ENCODE measurements around the gene STAMBP. TPM values are rescaled to one million over a fixed set of nuclear protein-coding genes. Genes with fewer than 3 reads are reported as not detected.

STAMBP gene
- total and polyA plus RNA-seq, 2 of the 4 experiments (the other 2 are of a cell fraction): 29.7 to 38.7 TPM

DNA sequence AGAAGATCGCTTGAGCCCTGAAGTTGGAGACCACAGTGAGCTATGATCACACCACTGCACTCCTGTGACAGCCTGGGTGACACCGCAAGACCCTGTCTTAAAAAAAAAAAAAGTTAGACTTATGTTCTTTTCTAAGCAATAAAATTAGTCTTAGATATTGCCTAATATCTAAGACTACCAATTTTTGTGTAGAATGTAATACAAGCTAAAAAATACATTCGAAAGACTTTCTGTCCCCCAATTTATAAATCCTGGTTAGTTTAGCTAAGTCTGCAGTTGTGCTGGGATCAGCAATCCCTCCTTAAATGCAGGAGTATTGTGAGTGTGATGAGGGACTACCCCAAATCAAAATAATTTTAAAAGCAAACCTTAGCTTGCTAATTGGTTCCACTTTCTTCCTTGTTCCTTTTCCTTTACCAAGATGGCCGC is 358 bp upstream of the STAMBP start:
- Histone ChIP-seq H4K20me1 (ENCODE audit: insufficient read depth, low read length) (no peaks in the 10 kb centered on the region), H3K79me1 (ENCODE audit: low read depth in 1 of 2, low read length in 2 of 2) (peaks cover 23 to 39% of the 10 kb centered on the region in 2 experiments; a peak in 3 of 4 replicates), H3K4ac (ENCODE audit: low read depth, low read length) (peak overlapping the region; percentile 49; the same call in 1 of the 2 replicates), H3K27me3 (ENCODE audit: control insufficient read depth, insufficient read depth, low read length) (no peaks in the 10 kb centered on the region), H4K91ac (ENCODE audit: insufficient read depth, low read depth, low read length) (no peak overlapping the region), H3K4me1 (ENCODE audit: control insufficient read depth, insufficient read depth, low read length) (peaks cover 3% of the 10 kb centered on the region; the same call in 1 of the 2 replicates), H3K4me2 (ENCODE audit: low read depth, low read length) (peak overlapping the region; percentile 77; the same call in 1 of the 2 replicates), H4K5ac (ENCODE audit: low read depth, low read length) (peak overlapping the region; percentile 50), H2AK5ac (ENCODE audit: low read depth, low read length) (no peak overlapping the region), H3K4me3 (ENCODE audit: insufficient read depth, low read depth, low read length) (peak overlapping the region; percentile 65; the same call in 1 of the 2 replicates), H3K23ac (ENCODE audit: low read depth, low read length) (no peak overlapping the region), H2BK15ac (ENCODE audit: low read depth, low read length) (no peak overlapping the region), H3K14ac (replicated peaks; ENCODE audit: low read depth, low read length) (peak overlapping the region; percentile 84), H3K18ac (ENCODE audit: low read depth, low read length) (no peak overlapping the region), H2BK120ac (ENCODE audit: low read depth, low read length) (0 out of 2 replicates have a peak overlapping the region, but pooled peaks have one; percentile 33), H3K9me1 (ENCODE audit: insufficient read depth, low read length) (no peaks in the 10 kb centered on the region), H2AFZ (replicated peaks; ENCODE audit: low read length, poor library complexity) (peak overlapping the region; percentile 98), H3K27ac (ENCODE audit: insufficient read depth, low read length) (no peak overlapping the region), H3K9me3 (ENCODE audit: control insufficient read depth, insufficient read depth, low read length) (no peaks in the 10 kb centered on the region), H3K36me3 (ENCODE audit: control insufficient read depth, insufficient read depth, low read length) (peaks cover 2% of the 10 kb centered on the region; the same call in 1 of the 2 replicates), H3K9ac (ENCODE audit: low read depth, low read length) (no peak overlapping the region), H2AK9ac (replicated peaks; ENCODE audit: low read depth, low read length, poor library complexity) (no peak overlapping the region), H3K56ac (ENCODE audit: extremely low read depth, insufficient read depth, low read length) (no peak overlapping the region), H2BK5ac (ENCODE audit: low read depth, low read length, poor library complexity, severe bottlenecking) (peak overlapping the region; percentile 36), H4K8ac (ENCODE audit: low read depth in 2 of 2, low read length in 2 of 2) (peak overlapping the region; percentile 75 to 96), H2BK20ac (ENCODE audit: low read depth, low read length) (peak overlapping the region; percentile 17; the same call in 1 of the 2 replicates)
- ChIA-PET CTCF (interaction anchor here (0.6 to 0.7 kb wide), 3 partner anchors 256 to 749 kb away, joined by 4 to 8 read pairs (median 4); no protein-coding TSS in a partner anchor), POLR2A (ENCODE audit: unreplicated experiment) (interaction anchor here (0.6 to 1.4 kb wide), 3 partner anchors 64 to 165 kb away, joined by 3 to 20 read pairs (median 4); partner anchors contain the start of gene ACTG2)
- dilution Hi-C loops (cut with HindIII; ENCODE audit: low sequenced_read_pairs, unreplicated experiment): loop anchor here (25.0 kb wide), 1 partner anchor 284 kb away; no protein-coding TSS in a partner anchor
- BruUV-seq (replicated peaks): no TSS peak
- in situ Hi-C loops (cut with MboI; ENCODE audit: low sequenced_read_pairs): loop anchor here (10.0 to 25.0 kb wide), 2 partner anchors 156 to 309 kb away; partner anchors contain the start of genes BOLA3 and TET3
- no CpG with 5 or more reads among the region's 4 CpGs for WGBS, 2 experiments (ENCODE audit: extremely low coverage in 2 of 2, insufficient read length in 1 of 2)
- DNase-seq: no peak
- ATAC-seq (ENCODE audit: low read depth): no peak
- intact Hi-C loops (cut with micrococcal nuclease): loop anchor here (2.0 kb wide), 2 partner anchors 42 to 66 kb away; no protein-coding TSS in a partner anchor
- TF ChIP-seq RFX5 (IDR thresholded peaks at IDR 0.05; ENCODE audit: low read depth, low read length) (no peak), RCOR1 (IDR thresholded peaks at IDR 0.05; ENCODE audit: insufficient replicate concordance, low read length) (no peak), NFE2L2 (IDR thresholded peaks at IDR 0.05; ENCODE audit: low read depth, low read length) (no peak), MAZ (IDR thresholded peaks at IDR 0.05; ENCODE audit: borderline replicate concordance, low read depth, low read length) (no peak), CHD1 (IDR thresholded peaks at IDR 0.05; ENCODE audit: low read depth, low read length) (no peak), CEBPB (IDR thresholded peaks at IDR 0.05; ENCODE audit: low read depth, low read length) (no peak), MXI1 (IDR thresholded peaks at IDR 0.05; ENCODE audit: borderline replicate concordance, low read depth, low read length) (no peak), USF2 (IDR thresholded peaks at IDR 0.05; ENCODE audit: low read depth, low read length) (no peak), MAFK (IDR thresholded peaks at IDR 0.05; ENCODE audit: low read depth, low read length) (no peak), RAD21 (IDR thresholded peaks at IDR 0.05; ENCODE audit: low read length) (no peak), CTCF (conservative IDR thresholded peaks at IDR 0.05; ENCODE audit: low read depth, low read length) (no peak), BHLHE40 (IDR thresholded peaks at IDR 0.05; ENCODE audit: low read depth, low read length) (no peak), SMC3 (IDR thresholded peaks at IDR 0.05; ENCODE audit: low read depth, low read length) (no peak)
- TF ChIP-seq, protein P1, sequence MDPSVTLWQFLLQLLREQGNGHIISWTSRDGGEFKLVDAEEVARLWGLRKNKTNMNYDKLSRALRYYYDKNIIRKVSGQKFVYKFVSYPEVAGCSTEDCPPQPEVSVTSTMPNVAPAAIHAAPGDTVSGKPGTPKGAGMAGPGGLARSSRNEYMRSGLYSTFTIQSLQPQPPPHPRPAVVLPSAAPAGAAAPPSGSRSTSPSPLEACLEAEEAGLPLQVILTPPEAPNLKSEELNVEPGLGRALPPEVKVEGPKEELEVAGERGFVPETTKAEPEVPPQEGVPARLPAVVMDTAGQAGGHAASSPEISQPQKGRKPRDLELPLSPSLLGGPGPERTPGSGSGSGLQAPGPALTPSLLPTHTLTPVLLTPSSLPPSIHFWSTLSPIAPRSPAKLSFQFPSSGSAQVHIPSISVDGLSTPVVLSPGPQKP (IDR thresholded peaks at IDR 0.05; ENCODE audit: borderline replicate concordance, low read depth, low read length): no peak

Measured in IMR-90 (cell line).